RWPE1 (cell line): ENCODE measurements around the gene SLC44A2.

ENCODE experiments used
- CTCF ChIA-PET: fragments of 350-600 bp; sonication (Branson Sonifier 250); formaldehyde crosslinking; extraction: SDS; loops from one replicate; lab custom pipeline; 2021; lab: Yijun Ruan, JAX
- POLR2A ChIA-PET: fragments of 400-600 bp; formaldehyde crosslinking; extraction: SDS; loops from one replicate; lab custom pipeline; 2020; ENCODE audit warnings: antibody characterized with exemption; ENCODE audit not compliant: low non-redundant PET; lab: Yijun Ruan, JAX
- DNase-seq: peaks from one replicate; pipeline ENCODE4 v3.0.0; 2012; ENCODE audit warnings: low spot score
- H3K27ac ChIP-seq: fragments of 450-650 bp; 2 replicates; pipeline ENCODE4 v1.5.1; 2017
- TF ChIP-seq, protein P1 (sequence below): fragments of 450-650 bp; conservative IDR thresholded peaks from 2 replicates; pipeline ENCODE4 v1.5.1; 2017; ENCODE audit warnings: low read depth, mild to moderate bottlenecking

SLC44A2 gene

DNA sequence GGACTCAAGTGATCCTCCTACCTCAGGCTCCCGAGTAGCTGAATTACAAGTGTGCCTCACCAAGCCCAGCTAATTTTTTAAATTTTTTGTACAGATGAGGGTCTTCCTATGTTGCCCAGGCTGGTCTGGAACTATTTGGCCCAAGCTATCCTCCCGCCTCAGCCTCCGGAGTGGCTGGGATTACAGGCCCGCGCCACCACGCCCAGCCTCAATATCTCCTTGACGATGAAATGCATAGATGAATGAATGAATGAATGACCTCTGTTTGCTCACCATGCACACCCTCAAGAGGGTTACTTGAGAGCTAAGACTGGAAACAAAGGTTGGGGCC, 23.4 kb upstream of the SLC44A2 start:
- DNase-seq = no peak
- TF ChIP-seq, protein P1, sequence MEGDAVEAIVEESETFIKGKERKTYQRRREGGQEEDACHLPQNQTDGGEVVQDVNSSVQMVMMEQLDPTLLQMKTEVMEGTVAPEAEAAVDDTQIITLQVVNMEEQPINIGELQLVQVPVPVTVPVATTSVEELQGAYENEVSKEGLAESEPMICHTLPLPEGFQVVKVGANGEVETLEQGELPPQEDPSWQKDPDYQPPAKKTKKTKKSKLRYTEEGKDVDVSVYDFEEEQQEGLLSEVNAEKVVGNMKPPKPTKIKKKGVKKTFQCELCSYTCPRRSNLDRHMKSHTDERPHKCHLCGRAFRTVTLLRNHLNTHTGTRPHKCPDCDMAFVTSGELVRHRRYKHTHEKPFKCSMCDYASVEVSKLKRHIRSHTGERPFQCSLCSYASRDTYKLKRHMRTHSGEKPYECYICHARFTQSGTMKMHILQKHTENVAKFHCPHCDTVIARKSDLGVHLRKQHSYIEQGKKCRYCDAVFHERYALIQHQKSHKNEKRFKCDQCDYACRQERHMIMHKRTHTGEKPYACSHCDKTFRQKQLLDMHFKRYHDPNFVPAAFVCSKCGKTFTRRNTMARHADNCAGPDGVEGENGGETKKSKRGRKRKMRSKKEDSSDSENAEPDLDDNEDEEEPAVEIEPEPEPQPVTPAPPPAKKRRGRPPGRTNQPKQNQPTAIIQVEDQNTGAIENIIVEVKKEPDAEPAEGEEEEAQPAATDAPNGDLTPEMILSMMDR = no peak
- ChIA-PET POLR2A (no interaction called here), CTCF (no interaction called here)
- peak overlapping the region; percentile 53; the same call in 1 of the 2 replicates for H3K27ac ChIP-seq

DNA sequence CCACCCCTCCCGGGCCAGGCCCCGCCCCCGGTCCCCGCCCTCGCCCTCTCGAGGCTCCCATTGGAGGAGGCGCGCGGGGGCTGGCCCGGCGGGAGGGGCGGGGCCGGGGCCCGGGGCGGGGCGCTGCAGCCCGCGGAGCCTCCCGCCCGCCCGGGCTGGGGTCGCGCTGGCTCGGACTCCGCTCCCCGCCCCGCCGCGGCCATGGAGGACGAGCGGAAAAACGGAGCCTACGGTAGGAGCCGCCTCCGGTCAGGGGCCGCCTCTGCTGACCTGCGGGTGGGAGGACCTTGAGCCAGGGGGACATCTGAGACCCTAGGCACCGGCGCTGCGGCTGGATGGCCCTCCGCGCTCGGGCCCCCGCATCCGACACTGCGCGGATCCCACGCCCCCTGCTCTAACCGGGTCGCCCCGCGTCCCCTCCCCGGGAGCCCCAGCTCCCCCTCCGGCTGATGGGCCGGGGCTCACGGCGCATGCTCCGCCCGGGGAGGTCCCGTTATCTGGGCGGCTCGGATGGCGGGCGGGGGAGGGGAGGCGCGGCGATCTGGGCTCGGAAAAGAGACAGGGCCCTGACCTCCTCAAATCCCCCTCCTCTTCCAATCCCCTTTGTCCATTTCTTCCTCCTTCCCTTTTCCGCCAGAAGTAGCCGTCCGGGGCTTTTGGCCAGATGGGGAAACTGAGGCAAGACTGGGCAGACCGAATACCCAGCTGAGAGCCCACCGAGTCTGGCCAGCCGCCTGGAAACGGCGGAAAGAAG, 22.8 kb upstream of the SLC44A2 start:
- peak; percentile 97 for DNase-seq

DNA sequence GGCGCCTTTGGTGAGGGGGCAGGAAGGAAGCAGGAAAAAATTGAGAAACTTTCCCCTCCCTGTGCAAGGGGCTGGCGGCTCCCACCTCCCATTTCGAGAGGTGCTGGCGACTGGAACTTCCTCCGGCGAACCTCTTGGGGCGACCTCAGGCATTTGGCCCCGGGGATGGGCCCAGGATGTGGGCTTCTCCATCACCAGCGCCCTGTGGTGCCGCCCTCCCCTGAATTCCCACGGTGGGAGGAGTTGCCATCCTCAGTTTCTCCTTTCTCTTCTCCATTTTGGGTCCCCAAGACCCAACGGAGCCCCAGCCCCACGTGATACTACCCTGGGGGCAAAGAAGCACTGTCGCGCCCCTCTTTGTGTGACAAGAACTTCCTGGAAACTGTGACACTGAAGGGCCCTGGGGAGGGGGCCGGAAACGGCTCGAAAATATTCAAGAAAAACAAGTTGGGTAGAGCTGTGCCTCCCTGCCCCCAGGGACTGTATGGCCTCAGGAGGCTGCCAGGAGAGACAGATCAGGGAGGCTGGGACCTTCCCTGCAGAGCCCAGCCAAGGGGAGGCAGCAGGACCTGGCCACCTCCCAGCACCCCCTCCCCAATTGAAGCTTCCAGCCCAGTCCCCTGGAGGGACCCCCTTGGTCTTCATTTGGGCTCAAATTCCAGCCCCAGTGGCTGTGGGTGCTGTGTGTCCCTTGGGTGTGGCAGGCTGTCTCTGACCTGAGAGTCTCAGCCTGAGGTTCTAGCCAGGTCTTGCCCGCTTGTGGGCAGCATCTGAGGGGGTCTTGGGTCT, 22.1 kb upstream of the SLC44A2 start:
- POLR2A ChIA-PET = no interaction called here

More for the DNA sequence above, 22.8 kb upstream of the SLC44A2 start:
- CTCF ChIA-PET = no interaction called here
- TF ChIP-seq, protein P1 = no peak
- H3K27ac ChIP-seq = peak overlapping the region; percentile 53
- POLR2A ChIA-PET = no interaction called here

DNA sequence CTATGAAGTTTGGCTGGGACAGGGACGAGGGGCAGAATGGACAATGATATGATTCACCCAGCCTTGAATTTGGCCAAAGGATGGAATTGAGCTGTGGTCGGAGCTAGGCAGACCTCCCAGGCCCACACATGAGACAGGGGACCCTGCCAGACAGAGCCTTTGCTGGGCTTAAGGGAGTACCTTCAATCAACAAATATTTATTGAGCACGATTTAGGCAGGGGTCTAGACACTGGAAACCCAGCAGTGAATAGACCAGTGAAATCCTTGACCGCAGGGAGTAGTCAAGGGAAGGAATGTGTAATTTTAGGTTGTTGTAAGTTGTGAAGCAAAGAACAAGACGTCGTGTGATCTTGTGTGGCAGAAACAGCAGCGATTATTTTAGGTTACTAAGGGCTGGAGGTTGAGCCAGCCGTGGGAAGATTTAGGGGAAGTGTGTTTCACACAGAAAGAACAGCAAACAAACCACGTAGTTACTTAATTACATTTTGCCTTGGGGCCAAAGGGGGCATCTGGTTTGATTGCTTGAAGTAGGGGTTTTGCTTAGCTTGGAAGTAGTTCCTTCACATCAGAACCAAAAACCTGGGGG, 21.4 kb upstream of the SLC44A2 start:
- CTCF ChIA-PET = interaction anchor here (1.4 kb wide), 1 partner anchor 41 kb away, joined by 7 read pairs; no protein-coding TSS in a partner anchor
- TF ChIP-seq, protein P1 = no peak
- POLR2A ChIA-PET = no interaction called here
- peak overlapping the region; percentile 24; the same call in 1 of the 2 replicates for H3K27ac ChIP-seq
- no peak for DNase-seq

More for the DNA sequence above, 22.1 kb upstream of the SLC44A2 start:
- peak overlapping the region; percentile 53; the same call in 1 of the 2 replicates for H3K27ac ChIP-seq
- TF ChIP-seq, protein P1 = no peak
- CTCF ChIA-PET = no interaction called here
- no peak for DNase-seq

DNA sequence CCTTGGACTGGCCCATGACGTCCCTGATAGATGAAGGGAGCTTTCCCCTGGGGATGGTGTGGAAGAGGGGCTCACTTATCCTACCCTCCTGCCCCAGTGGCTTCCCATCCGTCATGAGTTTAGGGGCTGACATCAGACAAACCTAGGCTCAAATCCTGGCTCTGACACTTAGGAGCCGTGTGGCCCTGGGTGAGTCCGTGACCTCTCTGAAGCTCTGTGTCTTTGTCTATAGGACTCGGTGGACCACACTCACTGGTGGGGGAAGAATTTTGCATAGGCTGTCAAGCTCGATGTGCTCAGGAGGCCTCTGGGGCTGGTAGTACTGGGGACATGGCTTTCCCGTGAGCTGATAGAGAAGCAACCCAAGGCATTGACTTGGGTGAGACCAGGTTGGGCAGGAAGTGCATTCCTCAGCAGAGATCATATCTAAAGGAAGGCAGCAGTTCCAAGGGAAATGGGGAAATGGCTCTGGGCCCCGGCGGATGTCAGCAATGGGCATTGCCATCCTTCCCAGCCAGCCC, 20.8 kb upstream of the SLC44A2 start:
- CTCF ChIA-PET = interaction anchor here (1.4 kb wide), 1 partner anchor 40 kb away, joined by 7 read pairs; no protein-coding TSS in a partner anchor
- TF ChIP-seq, protein P1 = no peak
- peak overlapping the region; percentile 24; the same call in 1 of the 2 replicates for H3K27ac ChIP-seq
- no peak for DNase-seq
- POLR2A ChIA-PET = no interaction called here

DNA sequence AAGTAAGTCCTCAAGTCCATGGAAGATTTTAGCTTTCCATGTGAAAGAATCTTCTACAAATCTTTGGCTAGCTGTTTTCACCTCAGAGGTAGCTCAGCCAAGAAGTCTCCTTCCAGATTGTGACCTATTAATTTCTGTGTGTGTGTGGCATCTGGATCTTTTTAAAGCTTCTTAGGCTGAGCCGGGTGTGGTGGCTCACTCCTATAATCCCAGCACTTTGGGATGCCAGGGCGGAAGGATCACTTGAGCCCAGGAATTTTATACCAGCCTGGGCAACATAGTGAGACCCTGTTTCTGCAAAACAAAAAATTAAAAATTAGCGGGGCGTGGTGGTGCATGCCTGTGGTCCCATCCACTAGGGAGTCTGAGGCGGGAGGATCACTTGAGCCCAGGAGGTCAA, 13.4 kb upstream of the SLC44A2 start:
- peak overlapping the region; percentile 75 for H3K27ac ChIP-seq
- DNase-seq = no peak
- ChIA-PET CTCF (no interaction called here), POLR2A (no interaction called here)
- TF ChIP-seq, protein P1 = no peak
